Caco-2 (cell line): ENCODE measurements around the gene EPC2. TPM values are rescaled to one million over a fixed set of nuclear protein-coding genes. Genes with fewer than 3 reads are reported as not detected.

Experiments
- BruUV-seq: library from RNA; stranded (reverse); fragments of 400-500 nt; replicated peaks from 2 replicates; lab custom pipeline; 2021; lab: Mats Ljungman, UMichigan
- CTCF ChIA-PET: fragments of 300-600 bp; sonication (Branson Sonifier 250); formaldehyde crosslinking; loops from one replicate; lab custom pipeline; 2022; ENCODE audit warnings: antibody characterized with exemption; lab: Charles Lee
- POLR2A ChIA-PET: fragments of 300-600 bp; sonication (Branson Sonifier 250); formaldehyde crosslinking; loops from one replicate; lab custom pipeline; 2022; ENCODE audit warnings: antibody characterized with exemption; lab: Charles Lee
- DNase-seq, 2 experiments: peaks; one replicate each; pipeline versions ENCODE4 v3.0.0 to v3.0.0-alpha.2; 2020 to 2022
- H3K27me3 ChIP-seq: replicated peaks from 2 replicates; pipeline ENCODE4 v1.6.0; 2011; ENCODE audit warnings: low read length; ENCODE audit not compliant: control insufficient read depth, insufficient read depth
- H3K36me3 ChIP-seq: 2 replicates; pipeline ENCODE4 v1.5.1; 2011; ENCODE audit warnings: low read length; ENCODE audit not compliant: control insufficient read depth, insufficient read depth
- H3K4me1 ChIP-seq: fragments of 250-450 bp; sonication (Bioruptor Pico); 2 replicates; pipeline ENCODE4 v1.5.1; 2020; ENCODE audit warnings: mild to moderate bottlenecking
- H3K4me3 ChIP-seq: 2 replicates; pipeline ENCODE4 v1.5.1; 2011; ENCODE audit warnings: low read depth, mild to moderate bottlenecking, control low read depth, low read length
- H3K9me3 ChIP-seq: fragments of 250-450 bp; sonication (Bioruptor Pico); 2 replicates; pipeline ENCODE4 v1.5.1; 2020; ENCODE audit warnings: mild to moderate bottlenecking, moderate library complexity
- H3K27ac Mint-ChIP-seq: one replicate; pipeline ENCODE4 v1.8.0; 2022; ENCODE audit warnings: mixed read lengths; ENCODE audit not compliant: unreplicated experiment
- H3K27me3 Mint-ChIP-seq: one replicate; pipeline ENCODE4 v1.8.0; 2022; ENCODE audit warnings: mixed read lengths; ENCODE audit not compliant: insufficient read depth, unreplicated experiment
- H3K36me3 Mint-ChIP-seq: one replicate; pipeline ENCODE4 v1.8.0; 2022; ENCODE audit warnings: mild to moderate bottlenecking, mixed read lengths; ENCODE audit not compliant: insufficient read depth, unreplicated experiment
- H3K4me1 Mint-ChIP-seq: one replicate; pipeline ENCODE4 v1.8.0; 2022; ENCODE audit warnings: low read depth, mixed read lengths; ENCODE audit not compliant: unreplicated experiment
- H3K4me3 Mint-ChIP-seq: one replicate; pipeline ENCODE4 v1.8.0; 2022; ENCODE audit warnings: mild to moderate bottlenecking, moderate library complexity, mixed read lengths; ENCODE audit not compliant: unreplicated experiment
- H3K9me3 Mint-ChIP-seq: one replicate; pipeline ENCODE4 v1.8.0; 2022; ENCODE audit warnings: mixed read lengths; ENCODE audit not compliant: unreplicated experiment
- intact Hi-C: fragments of 100-400 bp; cut with micrococcal nuclease; formaldehyde crosslinking; loops from one replicate; pipeline ENCODE4 v1.10.0; 2022; ENCODE audit not compliant: unreplicated experiment
- total RNA-seq: library from RNA; stranded (reverse); gene quantifications from 2 replicates; pipeline ENCODE4 v1.2.3, GENCODE V29; 2022
- TF ChIP-seq, protein P1 (sequence below), 2 experiments: fragments of 200-600 bp in 1 of 2; IDR thresholded peaks; 1 replicate in 1 of 2; 2 replicates in 1 of 2; pipeline versions ENCODE4 v1.5.1 to v1.8.0; 2011 to 2022; ENCODE audit warnings: antibody characterized with exemption in 1 of 2, control low read depth in 1 of 2, inconsistent platforms in 1 of 2, low read depth in 1 of 2, low read length in 1 of 2, mild to moderate bottlenecking in 1 of 2, moderate library complexity in 1 of 2; ENCODE audit not compliant: insufficient read depth in 1 of 2, severe bottlenecking in 1 of 2, unreplicated experiment in 1 of 2

The EPC2 gene
- total RNA-seq, 1 experiment from 2014 or later, result 32.0 TPM

GRCh38 chr2:148764815-148765214 lies 120.3 kb downstream of the EPC2 start:
- CTCF ChIA-PET, result no interaction called here
- H3K27me3 Mint-ChIP-seq, result no peaks in the 10 kb centered on the region
- DNase-seq, result no peak
- no peak overlapping the region for H3K4me3 ChIP-seq
- peaks cover 21% of the 10 kb centered on the region for H3K36me3 Mint-ChIP-seq
- no TSS peak for BruUV-seq
- intact Hi-C loops, result no loop called here
- no peak overlapping the region for H3K4me3 Mint-ChIP-seq
- no peaks in the 10 kb centered on the region for H3K4me1 Mint-ChIP-seq
- TF ChIP-seq, protein P1, sequence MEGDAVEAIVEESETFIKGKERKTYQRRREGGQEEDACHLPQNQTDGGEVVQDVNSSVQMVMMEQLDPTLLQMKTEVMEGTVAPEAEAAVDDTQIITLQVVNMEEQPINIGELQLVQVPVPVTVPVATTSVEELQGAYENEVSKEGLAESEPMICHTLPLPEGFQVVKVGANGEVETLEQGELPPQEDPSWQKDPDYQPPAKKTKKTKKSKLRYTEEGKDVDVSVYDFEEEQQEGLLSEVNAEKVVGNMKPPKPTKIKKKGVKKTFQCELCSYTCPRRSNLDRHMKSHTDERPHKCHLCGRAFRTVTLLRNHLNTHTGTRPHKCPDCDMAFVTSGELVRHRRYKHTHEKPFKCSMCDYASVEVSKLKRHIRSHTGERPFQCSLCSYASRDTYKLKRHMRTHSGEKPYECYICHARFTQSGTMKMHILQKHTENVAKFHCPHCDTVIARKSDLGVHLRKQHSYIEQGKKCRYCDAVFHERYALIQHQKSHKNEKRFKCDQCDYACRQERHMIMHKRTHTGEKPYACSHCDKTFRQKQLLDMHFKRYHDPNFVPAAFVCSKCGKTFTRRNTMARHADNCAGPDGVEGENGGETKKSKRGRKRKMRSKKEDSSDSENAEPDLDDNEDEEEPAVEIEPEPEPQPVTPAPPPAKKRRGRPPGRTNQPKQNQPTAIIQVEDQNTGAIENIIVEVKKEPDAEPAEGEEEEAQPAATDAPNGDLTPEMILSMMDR (IDR thresholded peaks at IDR 0.05; ENCODE audit: insufficient read depth in 1 of 2, low read depth in 1 of 2, low read length in 1 of 2, severe bottlenecking in 1 of 2, unreplicated experiment in 1 of 2), result no peak
- POLR2A ChIA-PET, result no interaction called here
- H3K9me3 Mint-ChIP-seq, result no peaks in the 10 kb centered on the region
- no peaks in the 10 kb centered on the region for H3K9me3 ChIP-seq
- no peak overlapping the region for H3K27ac Mint-ChIP-seq
- no peaks in the 10 kb centered on the region for H3K36me3 ChIP-seq
- no peaks in the 10 kb centered on the region for H3K27me3 ChIP-seq
- H3K4me1 ChIP-seq, result no peaks in the 10 kb centered on the region

DNA sequence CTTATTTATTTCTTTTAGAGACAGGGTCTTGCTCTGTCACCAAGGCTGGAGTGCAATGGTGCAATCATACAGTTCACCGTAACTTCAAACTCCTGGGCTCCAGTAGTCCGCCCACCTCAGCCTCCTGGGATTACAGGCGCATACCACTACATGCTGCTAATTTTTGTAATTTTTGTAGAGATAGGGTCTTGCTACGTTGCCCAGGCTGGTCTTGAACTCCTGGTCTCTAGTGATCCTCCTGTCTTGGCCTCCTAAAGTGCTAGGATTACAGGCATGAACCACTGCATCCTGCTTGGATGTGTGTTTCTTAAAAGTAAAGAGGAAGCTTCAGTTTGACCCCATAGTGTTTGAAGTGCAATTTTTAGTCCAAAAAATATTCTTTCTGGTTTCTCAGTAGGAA lies 125.5 kb downstream of the EPC2 start:
- TF ChIP-seq, protein P1 (IDR thresholded peaks at IDR 0.05; ENCODE audit: insufficient read depth in 1 of 2, low read depth in 1 of 2, low read length in 1 of 2, severe bottlenecking in 1 of 2, unreplicated experiment in 1 of 2), result no peak
- DNase-seq, result no peak
- CTCF ChIA-PET, result no interaction called here
- POLR2A ChIA-PET, result no interaction called here
- Histone ChIP-seq H3K4me3 (no peak overlapping the region), H3K27me3 (no peaks in the 10 kb centered on the region), H3K9me3 (no peaks in the 10 kb centered on the region), H3K4me1 (no peaks in the 10 kb centered on the region), H3K36me3 (no peaks in the 10 kb centered on the region)
- no peaks in the 10 kb centered on the region for H3K9me3 Mint-ChIP-seq
- no peaks in the 10 kb centered on the region for H3K27me3 Mint-ChIP-seq
- intact Hi-C loops, result no loop called here
- BruUV-seq, result no TSS peak
- H3K36me3 Mint-ChIP-seq, result peaks cover 39% of the 10 kb centered on the region
- H3K4me1 Mint-ChIP-seq, result no peaks in the 10 kb centered on the region
- no peak overlapping the region for H3K27ac Mint-ChIP-seq
- H3K4me3 Mint-ChIP-seq, result no peak overlapping the region

- no peaks in the 10 kb centered on the region for H3K27me3 Mint-ChIP-seq
- no peaks in the 10 kb centered on the region for H3K9me3 Mint-ChIP-seq
- intact Hi-C loops, result no loop called here
- CTCF ChIA-PET, result no interaction called here
- no peak overlapping the region for H3K27ac Mint-ChIP-seq
- POLR2A ChIA-PET, result no interaction called here
- H3K36me3 Mint-ChIP-seq, result peaks cover 44% of the 10 kb centered on the region
- no peaks in the 10 kb centered on the region for H3K4me1 ChIP-seq
- no peaks in the 10 kb centered on the region for H3K27me3 ChIP-seq
- no peaks in the 10 kb centered on the region for H3K4me1 Mint-ChIP-seq
- H3K4me3 Mint-ChIP-seq, result no peak overlapping the region
- no peak overlapping the region for H3K4me3 ChIP-seq
- DNase-seq, result no peak
- TF ChIP-seq, protein P1 (IDR thresholded peaks at IDR 0.05; ENCODE audit: insufficient read depth in 1 of 2, low read depth in 1 of 2, low read length in 1 of 2, severe bottlenecking in 1 of 2, unreplicated experiment in 1 of 2), result no peak
- no peaks in the 10 kb centered on the region for H3K9me3 ChIP-seq
- no peaks in the 10 kb centered on the region for H3K36me3 ChIP-seq
- BruUV-seq, result no TSS peak
Observed at GRCh38 chr2:148781544-148781943, 137.0 kb downstream of the EPC2 start.
